Activated CD8-positive, alpha-beta memory T cell treated with anti-CD3 and anti-CD28 coated beads for 4 hours (primary cell): ENCODE results near the gene IL1F10.

Experiments used
- DNase-seq, 2 donors: peaks; one replicate each; pipeline ENCODE4 v3.0.0-alpha.2; 2020; ENCODE audit warnings: low read depth in 2 of 2

The IL1F10 gene

GRCh38 chr2:113058998-113059960, 8.5 kb upstream of the IL1F10 start, which contains the start of gene IL36RN:
Gene IL36RN, plus strand, starts transcription at chr2:113059198. Its CDS starts 241 bp downstream, at chr2:113059439.
- DNase-seq, result no peak

GRCh38 chr2:113060396-113060795, 7.4 kb upstream of the IL1F10 start:
- no peak for DNase-seq

DNA sequence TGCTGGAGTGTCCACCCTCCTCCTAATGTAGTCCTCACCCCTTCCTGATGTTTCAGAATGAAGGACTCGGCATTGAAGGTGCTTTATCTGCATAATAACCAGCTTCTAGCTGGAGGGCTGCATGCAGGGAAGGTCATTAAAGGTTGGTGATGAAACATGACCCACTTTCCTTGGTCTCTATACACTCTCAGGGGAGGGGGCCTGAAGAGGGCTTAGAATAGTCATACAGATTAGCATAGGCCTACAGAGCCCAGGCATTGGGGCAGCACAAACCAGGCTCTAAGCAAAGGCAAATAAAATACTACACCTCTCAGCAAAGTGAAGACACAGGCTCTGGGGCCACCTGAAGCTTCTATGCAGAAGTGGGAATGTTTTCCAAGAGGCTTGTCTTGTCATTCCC, 7.0 kb upstream of the IL1F10 start:
- no peak for DNase-seq

DNA sequence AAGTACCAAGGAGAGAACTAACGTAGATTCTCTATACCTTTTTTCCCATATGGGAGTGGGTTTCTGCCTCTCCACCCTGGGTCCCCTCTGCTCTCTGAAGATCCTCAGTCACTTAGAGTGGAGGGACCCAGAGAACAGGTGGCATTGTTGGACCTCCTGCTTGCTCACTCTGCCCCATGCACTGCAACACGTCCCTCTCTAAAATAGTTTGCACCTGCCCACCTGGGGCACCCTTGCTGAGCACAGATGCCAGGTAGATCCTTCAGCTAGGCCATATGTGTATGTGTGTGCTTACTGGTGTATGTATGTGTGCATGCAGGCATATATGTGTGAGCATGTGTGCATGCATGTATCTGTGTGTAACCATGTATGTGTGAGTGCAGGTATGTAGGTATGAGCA, 6.5 kb upstream of the IL1F10 start:
- no peak for DNase-seq

- DNase-seq, result no peak
Measured at GRCh38 chr2:113061896-113062770, 5.6 kb upstream of the IL1F10 start.

GRCh38 chr2:113064281-113064680, 3.5 kb upstream of the IL1F10 start:
- DNase-seq, result no peak

DNA sequence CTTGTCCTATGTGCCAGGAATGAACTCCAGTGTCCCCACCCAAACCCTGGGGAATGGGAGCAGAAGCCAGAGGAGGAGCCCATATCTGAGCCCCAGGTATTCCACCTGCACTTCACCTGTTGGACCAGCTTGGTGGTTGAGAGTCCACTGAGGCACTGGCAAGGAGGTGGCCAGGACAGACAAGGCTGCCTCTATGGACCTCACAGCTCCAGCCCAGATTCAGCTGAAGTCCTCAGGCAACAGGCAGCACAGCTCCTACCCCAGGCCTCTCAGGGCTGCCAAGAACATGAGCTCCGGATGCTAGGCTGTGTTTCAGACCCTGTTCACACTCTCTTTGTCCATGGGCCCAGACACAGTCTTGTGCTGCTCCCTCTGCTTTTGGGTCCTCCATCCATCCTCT, 2.9 kb upstream of the IL1F10 start:
- DNase-seq, result no peak

GRCh38 chr2:113068249-113068648, 479 bp downstream of the IL1F10 start:
- no peak for DNase-seq

DNA sequence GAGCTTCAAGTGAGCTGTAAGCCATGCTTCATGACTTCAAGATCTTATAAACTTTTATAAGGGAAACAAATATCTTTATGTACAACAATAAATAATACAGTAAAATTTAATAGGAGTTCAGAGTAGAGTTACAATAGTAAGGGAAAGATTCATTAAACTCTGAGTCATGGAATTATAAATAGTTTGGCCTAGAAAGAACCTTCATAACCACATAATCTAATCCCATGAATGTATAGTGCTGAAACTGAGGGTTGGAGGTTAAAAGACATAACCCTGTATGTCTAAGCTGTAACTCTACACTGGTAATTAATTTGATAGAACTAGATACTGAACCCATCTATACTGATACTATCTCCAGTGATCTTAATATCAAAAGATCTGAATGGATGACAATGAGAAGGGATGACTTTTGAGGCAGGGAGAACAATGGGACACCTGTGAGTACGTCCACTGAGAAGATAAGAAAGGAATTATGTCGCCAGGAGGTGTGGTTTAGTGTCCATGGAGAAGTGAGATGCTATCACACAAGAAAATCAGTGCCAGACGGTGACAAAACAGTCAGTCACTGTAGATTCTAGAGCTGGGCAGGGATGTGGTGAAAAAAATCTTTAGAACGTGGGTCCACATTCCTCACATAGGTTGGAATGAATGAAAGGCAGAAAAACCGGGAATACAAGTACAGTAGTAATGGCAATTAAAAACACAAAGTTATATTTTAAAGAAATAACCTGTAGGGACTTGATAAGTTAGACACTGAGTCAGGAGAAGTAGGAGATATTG, 1.1 kb downstream of the IL1F10 start:
- DNase-seq, result no peak

DNA sequence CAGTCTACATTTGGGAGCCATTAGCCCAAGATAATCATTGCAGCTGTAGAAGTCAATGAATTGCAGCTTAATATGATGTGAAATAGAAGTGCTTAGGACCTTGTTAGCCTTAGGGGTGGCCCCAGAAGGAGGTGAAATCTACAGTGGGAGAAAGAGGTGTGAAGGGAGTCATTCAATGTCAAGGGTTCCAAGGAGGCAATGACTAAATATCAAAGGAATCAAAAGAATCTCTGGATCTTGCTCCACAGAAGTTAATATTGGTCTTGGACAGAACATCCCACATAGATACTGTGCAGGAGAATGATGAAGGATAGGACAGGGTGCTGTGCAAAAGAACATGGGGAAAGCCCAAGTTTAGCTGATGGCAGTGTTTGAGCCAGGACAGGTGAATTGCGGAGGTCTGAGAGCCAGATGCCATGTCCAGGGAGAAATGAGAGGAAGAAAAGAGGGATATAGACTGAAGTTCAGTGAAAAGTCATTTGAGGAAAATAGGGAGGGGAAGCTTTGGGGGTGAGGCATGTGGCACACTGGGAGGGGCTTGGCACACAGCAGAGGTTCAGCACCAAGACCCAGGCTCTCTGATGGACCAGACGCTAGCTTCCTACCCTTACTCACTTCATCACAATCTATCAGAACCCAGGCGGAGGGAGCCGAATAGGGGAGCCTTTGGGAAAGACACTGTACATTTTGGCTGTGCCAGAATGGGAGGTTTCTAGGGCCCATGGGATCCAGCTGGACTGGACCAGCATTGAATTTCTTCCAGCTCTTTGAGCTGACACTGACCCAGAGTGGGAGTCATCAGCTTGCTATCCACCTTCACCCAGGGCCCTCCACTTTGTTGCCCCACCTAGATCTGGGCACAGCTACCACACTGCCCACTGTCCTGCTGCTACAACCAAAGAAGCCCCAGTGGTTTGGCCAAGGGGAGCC, 2.2 kb downstream of the IL1F10 start:
- DNase-seq, result no peak

GRCh38 chr2:113070606-113070975, 2.8 kb downstream of the IL1F10 start:
- DNase-seq, result no peak

- DNase-seq, result no peak
Measured at GRCh38 chr2:113072584-113072983, 4.8 kb downstream of the IL1F10 start.

DNA sequence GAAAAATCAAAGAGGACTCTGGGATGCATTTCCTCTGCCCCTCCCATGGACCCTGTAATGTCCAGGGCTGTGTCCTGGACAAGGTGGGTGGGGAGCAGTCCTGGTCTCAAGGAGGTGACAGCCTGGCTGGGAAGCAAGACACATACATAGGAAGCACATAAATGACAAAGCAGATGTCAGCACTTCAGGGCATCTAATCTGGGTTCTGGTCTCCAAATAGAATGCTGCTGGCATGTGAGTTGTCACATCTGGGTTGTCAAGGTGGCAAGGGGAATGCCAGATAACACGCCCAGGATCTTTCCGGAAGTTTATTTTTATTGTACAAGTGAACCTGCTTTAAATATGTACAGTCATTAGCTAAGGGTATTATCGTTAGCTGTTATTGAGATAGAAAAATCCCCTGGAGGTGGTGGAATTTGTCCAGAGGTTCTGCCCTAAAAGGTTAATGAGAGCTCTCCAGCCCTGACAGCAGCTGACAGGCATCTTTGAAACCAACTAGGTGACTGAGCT, 5.6 kb downstream of the IL1F10 start:
- DNase-seq, result no peak

DNA sequence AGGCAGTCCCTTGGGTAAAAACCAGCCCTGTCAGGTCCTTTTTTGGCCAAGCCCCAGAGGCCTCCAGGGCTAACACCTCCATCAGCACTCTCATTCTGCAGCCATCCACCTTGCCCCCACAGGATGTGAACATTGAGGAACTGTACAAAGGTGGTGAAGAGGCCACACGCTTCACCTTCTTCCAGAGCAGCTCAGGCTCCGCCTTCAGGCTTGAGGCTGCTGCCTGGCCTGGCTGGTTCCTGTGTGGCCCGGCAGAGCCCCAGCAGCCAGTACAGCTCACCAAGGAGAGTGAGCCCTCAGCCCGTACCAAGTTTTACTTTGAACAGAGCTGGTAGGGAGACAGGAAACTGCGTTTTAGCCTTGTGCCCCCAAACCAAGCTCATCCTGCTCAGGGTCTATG, 7.3 kb downstream of the IL1F10 start:
- no peak for DNase-seq

GRCh38 chr2:113075600-113075999, 7.8 kb downstream of the IL1F10 start:
- DNase-seq, result no peak

- DNase-seq, result no peak
Measured at GRCh38 chr2:113076954-113077669, 9.3 kb downstream of the IL1F10 start.

GRCh38 chr2:113077921-113078320, 10.2 kb downstream of the IL1F10 start:
- DNase-seq, result no peak

DNA sequence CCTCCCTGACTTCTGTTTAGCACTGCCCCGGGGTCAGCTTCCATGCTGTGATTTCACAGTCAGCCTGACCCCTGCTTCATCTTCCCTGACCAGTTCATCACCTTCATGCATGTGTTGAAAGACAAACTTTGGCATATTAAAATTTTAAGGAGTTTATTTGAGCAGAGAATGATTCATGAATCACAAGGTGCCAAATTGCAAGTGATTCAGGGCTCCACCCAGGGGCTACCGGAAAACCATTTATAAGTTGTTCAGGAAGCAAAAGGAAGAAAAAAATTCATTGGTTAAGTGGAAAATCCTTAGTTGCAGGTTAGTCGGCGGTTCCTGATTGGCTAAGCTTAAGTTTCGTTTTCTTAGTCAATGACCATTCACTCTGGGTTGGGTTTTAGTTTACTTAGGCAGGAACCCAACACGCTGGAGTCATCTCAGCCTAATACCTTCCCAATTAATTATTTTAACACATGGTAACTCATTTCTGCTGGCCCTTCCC, 10.6 kb downstream of the IL1F10 start:
- no peak for DNase-seq

GRCh38 chr2:113079131-113079530, 11.4 kb downstream of the IL1F10 start:
- no peak for DNase-seq

GRCh38 chr2:113080134-113080533, 12.4 kb downstream of the IL1F10 start:
- peak in 1 of 2 donors; percentile 9 for DNase-seq
